ENCODE results near the gene SLC15A3.

Gene SLC15A3

DNA sequence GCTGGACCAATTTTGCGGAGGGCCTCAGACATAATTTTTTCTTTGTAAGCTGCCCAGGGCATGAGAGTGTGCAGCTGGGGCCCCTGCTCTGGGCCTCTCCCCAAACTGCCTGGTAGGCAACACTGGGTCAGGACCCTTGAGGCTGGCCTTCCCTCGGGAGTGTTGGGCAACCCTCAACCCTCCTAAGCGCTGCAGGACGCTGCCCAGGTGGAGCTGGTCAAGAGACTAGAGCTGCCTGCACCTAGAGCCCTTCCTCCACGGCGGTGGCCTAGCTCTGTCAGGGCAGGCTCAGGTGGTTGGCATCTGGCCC, 28.2 kb downstream of the SLC15A3 start:
- DNase-seq: no peak
- peaks cover 3% of the 10 kb centered on the region; the same call in 1 of the 2 replicates for H3K4me1 ChIP-seq
- H3K4me3 ChIP-seq (ENCODE audit: low read depth, low read length): peak overlapping the region; percentile 32
- H3K36me3 ChIP-seq: peaks cover 13% of the 10 kb centered on the region
- no peaks in the 10 kb centered on the region for H3K9me3 ChIP-seq
- TF ChIP-seq, protein P1, sequence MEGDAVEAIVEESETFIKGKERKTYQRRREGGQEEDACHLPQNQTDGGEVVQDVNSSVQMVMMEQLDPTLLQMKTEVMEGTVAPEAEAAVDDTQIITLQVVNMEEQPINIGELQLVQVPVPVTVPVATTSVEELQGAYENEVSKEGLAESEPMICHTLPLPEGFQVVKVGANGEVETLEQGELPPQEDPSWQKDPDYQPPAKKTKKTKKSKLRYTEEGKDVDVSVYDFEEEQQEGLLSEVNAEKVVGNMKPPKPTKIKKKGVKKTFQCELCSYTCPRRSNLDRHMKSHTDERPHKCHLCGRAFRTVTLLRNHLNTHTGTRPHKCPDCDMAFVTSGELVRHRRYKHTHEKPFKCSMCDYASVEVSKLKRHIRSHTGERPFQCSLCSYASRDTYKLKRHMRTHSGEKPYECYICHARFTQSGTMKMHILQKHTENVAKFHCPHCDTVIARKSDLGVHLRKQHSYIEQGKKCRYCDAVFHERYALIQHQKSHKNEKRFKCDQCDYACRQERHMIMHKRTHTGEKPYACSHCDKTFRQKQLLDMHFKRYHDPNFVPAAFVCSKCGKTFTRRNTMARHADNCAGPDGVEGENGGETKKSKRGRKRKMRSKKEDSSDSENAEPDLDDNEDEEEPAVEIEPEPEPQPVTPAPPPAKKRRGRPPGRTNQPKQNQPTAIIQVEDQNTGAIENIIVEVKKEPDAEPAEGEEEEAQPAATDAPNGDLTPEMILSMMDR (IDR thresholded peaks at IDR 0.05; ENCODE audit: low read depth, low read length): no peak
- H3K27me3 ChIP-seq: no peaks in the 10 kb centered on the region

DNA sequence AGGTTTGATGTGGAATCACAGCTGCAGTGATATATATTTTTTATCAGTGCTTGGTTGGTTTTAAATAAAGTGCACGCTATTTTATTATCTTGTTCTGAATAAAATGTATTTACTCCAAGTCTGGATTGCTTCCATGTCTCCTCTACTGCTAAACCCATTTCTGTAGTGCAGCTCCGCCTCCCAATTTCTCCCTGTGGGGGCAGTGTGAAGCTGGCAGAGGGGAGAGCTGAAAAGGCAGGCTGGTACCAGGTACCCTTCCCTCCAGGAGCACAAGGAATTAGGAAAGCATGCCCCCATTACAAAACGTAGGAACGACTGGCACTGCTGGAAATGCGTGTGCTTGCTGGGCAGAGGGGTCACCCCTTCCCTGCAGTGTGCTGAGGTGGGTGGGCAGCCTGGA, 28.6 kb downstream of the SLC15A3 start:
- Histone ChIP-seq H3K4me3 (ENCODE audit: low read depth, low read length) (no peak overlapping the region), H3K27me3 (no peaks in the 10 kb centered on the region), H3K9me3 (no peaks in the 10 kb centered on the region), H3K36me3 (peaks cover 9% of the 10 kb centered on the region), H3K4me1 (peaks cover 3% of the 10 kb centered on the region; the same call in 1 of the 2 replicates)
- DNase-seq: no peak
- TF ChIP-seq, protein P1 (IDR thresholded peaks at IDR 0.05; ENCODE audit: low read depth, low read length): no peak

DNA sequence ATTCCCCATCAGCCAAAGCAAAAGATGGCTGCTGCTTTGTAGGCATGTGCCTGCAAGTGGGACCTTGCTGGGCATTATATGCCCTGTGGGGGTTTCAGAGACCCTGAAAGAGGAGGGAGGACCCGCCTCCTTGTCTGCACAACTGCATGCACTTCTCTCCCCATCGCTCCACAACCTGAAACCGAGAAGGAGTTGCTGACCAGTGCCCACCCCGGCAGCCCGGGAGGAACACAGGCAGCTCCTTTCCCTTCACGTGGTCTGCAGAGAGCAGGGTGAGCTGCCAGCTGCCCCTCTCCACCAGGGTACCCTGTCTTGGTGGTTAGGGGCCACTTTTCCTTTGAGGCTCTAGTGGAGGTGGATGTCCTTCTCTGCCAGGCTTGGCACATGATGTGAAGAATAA, 29.1 kb downstream of the SLC15A3 start:
- DNase-seq: no peak
- H3K9me3 ChIP-seq: no peaks in the 10 kb centered on the region
- TF ChIP-seq, protein P1 (IDR thresholded peaks at IDR 0.05; ENCODE audit: low read depth, low read length): no peak
- H3K4me1 ChIP-seq: peaks cover 3% of the 10 kb centered on the region; the same call in 1 of the 2 replicates
- H3K27me3 ChIP-seq: no peaks in the 10 kb centered on the region
- H3K36me3 ChIP-seq: peaks cover 7% of the 10 kb centered on the region
- no peak overlapping the region for H3K4me3 ChIP-seq (ENCODE audit: low read depth, low read length)

DNA sequence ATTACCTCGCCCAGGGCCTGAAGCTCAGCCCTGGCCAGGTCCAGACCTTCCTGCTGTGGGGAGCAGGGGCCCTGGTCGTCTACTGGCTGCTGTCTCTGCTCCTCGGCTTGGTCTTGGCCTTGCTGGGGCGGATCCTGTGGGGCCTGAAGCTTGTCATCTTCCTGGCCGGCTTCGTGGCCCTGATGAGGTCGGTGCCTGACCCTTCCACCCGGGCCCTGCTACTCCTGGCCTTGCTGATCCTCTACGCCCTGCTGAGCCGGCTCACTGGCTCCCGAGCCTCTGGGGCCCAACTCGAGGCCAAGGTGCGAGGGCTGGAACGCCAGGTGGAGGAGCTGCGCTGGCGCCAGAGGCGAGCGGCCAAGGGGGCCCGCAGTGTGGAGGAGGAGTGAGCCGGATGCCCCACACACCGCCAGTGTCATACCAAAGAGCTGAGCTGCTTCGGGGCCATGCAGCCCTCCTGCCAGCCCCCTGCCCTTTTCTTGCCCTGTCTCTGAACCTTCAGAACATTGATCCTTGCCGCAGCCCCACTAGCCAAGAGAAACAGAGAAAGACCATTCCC, 30.1 kb downstream of the SLC15A3 start:
- Histone ChIP-seq H3K4me1 (peaks cover 3% of the 10 kb centered on the region; the same call in 1 of the 2 replicates), H3K4me3 (ENCODE audit: low read depth, low read length) (no peak overlapping the region), H3K9me3 (no peaks in the 10 kb centered on the region), H3K36me3 (peaks cover 3% of the 10 kb centered on the region; the same call in 1 of the 2 replicates), H3K27me3 (no peaks in the 10 kb centered on the region)
- TF ChIP-seq, protein P1 (IDR thresholded peaks at IDR 0.05; ENCODE audit: low read depth, low read length): no peak
- no peak for DNase-seq

DNA sequence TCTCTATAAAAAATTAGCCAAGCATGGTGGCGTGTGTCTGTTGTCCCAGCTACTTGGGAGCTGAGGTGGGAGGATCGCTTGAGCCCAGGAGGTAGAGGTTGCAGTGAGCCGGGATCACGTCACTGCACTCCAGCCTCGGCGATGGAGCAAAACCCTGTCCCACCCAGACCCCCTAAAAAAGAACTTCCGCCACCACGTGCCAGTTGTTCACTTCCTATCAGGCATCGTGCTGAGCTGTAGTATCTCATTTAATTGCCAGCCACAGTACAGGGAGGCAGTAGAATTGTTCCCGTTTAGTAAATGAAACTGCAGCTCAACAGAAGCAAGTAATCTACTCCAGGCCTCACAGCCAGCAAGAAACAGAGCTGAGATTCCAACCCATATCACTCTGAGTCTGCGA, 30.7 kb downstream of the SLC15A3 start:
- no peaks in the 10 kb centered on the region for H3K9me3 ChIP-seq
- DNase-seq: no peak
- TF ChIP-seq, protein P1 (IDR thresholded peaks at IDR 0.05; ENCODE audit: low read depth, low read length): no peak
- peaks cover 3% of the 10 kb centered on the region; the same call in 1 of the 2 replicates for H3K36me3 ChIP-seq
- peaks cover 3% of the 10 kb centered on the region; the same call in 1 of the 2 replicates for H3K4me1 ChIP-seq
- H3K4me3 ChIP-seq (ENCODE audit: low read depth, low read length): no peak overlapping the region
- H3K27me3 ChIP-seq: no peaks in the 10 kb centered on the region

DNA sequence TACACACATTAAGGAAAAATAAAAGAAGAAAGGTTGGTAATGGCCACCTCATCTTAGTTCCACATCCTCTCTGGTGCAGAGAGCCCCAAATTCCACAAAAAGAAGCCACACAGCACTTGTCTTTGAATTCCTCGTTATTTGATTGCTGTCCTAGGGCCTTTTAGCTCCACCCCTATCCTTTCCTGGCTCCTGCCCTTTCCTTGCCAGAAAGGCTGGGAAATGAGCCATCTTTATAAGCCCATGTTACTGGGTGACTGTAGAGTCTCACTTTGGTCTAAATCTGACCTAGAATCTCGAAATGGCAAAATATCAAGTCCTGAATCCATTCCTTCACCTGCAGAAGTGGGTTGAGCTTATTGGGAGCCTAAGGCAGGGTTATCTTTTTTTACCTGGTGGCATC, 32.0 kb downstream of the SLC15A3 start:
- TF ChIP-seq, protein P1 (IDR thresholded peaks at IDR 0.05; ENCODE audit: low read depth, low read length): no peak
- H3K4me1 ChIP-seq: peaks cover 3% of the 10 kb centered on the region; the same call in 1 of the 2 replicates
- peaks cover 3% of the 10 kb centered on the region; the same call in 1 of the 2 replicates for H3K36me3 ChIP-seq
- H3K9me3 ChIP-seq: no peaks in the 10 kb centered on the region
- no peak overlapping the region for H3K4me3 ChIP-seq (ENCODE audit: low read depth, low read length)
- H3K27me3 ChIP-seq: no peaks in the 10 kb centered on the region
- no peak for DNase-seq

Data from BE2C (cell line).